Fibroblast of skin of left quadriceps (primary cell): ENCODE data around the gene TSFM.
"Not testable (repeated sequence)": the region's sequence is repeated elsewhere in the genome, so short reads cannot be mapped to it uniquely, and the experiment has no call there.

Experiments
- DNase-seq, 2 experiments: peaks; one replicate each; pipeline ENCODE4 v3.0.0-alpha.2; 2013; ENCODE audit warnings: low read depth in 2 of 2

TSFM gene

DNA sequence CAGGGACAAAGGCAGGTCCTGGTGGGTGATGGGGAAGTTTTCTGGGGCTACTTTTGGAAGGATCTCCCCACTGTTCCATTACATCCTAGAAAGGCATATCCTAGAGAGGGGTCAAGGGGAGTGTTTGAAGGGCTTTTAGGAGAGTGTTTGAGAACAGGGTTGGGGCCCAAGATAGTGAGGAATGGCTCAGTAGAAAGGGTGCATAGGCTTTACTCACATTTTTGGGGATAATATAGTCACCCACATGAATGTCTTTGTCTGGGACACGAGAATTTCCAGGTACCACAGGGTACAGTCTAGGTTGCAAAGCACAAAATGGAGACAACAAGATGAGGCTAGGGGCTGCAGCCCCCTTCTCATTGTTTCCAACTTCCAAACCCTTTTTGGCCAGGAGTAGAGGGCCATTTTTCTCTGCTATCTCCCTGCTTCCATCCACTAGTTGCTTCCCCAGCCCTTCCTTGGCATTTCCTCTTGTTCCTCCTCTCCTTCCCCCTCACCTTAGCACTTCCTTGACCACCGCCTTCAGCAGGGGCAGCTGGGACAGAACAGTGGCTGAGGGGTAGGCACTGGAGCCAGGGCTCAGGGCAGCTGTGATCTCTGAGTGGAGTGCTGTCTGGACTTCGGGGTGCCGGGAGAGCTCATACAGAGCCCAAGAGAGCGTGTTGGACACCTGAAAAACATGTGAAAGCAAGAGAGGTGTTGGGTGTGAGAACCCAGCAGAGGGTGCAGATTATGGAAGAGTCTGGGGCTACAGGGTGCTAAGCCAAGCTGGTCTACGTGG is 18.5 kb upstream of the TSFM start:
- DNase-seq: no peak

DNA sequence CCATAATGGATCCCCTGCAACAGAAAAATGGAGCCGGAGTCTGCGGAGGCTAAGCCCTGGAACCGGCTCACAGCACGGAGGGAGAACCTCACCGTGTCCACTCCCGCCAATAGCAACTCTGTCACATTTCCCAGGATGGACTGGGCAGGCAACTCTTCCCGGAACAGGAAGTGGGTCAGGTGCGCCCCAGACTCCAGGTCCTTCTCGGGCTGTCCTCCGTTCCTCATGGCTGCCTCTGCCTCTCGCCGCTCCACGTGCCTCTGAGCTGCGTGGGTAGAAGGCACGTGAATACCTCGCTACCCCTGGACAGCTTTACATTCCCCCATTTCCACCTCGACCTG is 18.0 kb upstream of the TSFM start:
- DNase-seq: no peak

DNA sequence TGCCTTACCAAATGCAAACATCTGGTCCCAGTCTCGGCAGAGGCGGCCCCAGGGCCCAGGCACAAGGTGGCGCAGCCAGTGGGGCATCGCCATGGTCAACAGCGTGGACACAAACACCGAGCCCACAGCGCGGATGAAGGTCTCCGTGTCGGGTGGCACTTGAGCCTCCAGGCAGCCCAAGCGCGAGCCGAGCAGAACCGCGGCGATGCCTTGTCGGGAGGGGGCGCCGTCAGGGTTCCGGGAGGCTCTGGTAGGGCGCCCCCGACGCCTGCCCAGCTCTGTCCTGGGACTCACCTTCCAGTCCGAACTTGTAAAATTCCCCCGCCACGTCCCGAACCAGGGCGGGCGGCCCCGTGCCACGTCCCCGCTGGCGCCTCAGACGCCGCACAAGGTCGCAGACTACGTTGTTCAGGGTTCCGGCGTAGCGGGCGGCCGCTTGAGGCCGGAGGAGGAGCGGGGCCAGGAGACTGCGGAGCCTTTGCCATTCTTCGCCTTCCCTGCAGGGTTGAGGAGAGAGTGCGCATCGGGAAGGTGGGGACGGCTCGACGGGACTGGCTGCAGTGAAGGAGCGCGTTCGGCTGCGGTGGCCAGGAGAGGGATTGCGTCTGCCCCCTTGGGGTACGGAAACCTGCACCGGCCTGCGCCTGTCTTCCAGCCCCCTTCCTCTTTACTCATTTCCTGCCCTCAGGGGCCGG is 17.4 kb upstream of the TSFM start:
- DNase-seq: no peak

DNA sequence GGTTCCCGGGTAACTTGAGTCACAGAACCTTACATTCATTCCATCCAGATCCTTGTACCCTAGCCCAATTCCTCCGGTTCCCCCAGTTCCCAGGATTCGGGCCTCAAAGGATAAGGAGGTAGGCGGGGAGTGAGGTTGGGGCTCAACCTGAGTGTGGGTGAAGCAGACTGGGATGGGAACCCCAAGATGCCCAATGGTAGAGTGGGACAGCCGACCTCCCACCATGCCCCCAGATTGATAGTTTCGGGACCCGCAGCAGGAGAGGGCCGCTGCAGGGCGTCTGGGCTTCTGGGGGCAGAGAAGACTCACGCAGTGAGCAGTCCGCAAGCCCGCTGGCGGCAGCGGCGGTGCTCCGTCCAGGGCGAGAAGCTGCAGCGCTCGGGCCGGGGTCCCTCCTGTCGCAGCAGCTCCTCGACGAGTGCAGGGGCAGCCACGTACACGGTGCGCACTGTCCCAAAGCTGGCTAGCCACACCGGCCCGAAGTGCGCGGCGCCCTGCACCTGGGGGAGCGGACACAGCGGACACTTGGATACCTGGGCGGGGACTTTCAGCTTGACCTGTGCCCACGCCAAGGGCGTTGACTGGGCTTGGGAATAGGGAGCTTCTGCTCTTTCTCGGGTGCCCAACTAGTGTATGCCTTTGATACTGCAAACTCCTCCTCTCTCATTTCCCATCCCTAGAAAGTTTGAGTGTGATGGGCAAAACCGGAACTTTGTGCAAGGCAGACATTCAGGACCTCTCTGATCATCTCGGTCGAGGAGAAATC is 16.7 kb upstream of the TSFM start:
- DNase-seq: no peak

DNA sequence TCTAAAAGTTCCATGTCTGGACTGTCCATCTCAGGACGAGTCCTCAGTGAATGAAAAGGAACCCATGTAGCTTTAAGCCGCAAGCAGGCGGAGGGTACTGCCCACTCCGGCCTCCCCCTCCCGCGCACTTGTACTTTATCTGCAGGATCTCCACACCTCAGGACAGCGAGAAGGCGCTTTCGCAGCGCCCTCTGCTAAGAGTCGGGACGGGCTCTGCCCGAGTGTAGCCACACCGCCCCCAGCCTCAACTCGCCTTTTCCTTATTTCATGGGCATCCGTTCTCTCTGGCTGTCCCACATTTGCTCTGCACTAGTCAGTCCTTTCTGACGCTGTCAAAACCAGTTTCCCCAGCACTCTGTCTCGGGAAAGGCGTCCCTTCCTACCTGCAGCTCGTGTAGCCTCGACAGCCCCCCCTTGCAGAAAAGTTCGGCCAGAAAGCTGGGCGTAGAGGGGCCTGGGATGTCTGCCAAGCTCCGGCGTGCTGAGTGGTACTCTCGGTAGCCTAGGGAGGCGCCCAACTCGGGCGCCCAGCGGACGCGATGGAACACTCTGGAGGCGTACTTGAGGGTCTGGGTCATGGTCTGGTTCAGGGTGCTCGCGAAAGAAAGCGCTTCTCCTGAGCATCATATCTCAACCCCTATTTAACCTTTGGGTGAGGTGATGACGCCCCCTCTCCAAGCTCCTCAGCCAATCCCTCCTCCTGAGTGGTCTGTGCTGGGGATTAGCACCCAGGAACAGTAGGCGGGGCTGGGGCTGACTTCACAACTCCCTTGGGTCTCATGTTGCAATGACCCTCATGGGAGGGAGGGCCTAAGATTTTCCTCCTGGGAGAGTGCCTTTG is 15.9 kb upstream of the TSFM start, which contains the start of gene CYP27B1:
CYP27B1 (minus strand) TSS at position 615 of the 841 bp plus-strand sequence; CDS start at position 578, 37 bp downstream.
- no peak for DNase-seq

DNA sequence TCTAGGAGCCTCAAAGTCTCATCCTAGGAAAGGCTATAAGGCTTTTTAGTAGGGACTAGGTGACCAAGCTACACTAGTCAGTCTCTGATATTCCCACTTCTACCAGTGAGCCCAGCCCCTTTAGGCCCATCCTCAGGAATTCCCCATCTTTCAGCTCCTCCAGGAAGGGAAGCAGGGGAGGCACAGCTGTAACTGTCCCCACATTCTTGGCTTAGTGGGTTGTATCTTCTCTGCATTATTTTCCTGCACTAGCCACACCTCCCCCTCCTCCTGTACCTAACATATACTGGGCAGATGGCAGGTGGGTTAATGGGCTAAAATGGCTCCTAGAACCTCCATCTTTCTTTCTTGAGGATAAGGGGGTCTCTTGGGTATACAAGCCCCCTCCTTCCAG is 15.3 kb upstream of the TSFM start:
- DNase-seq: no peak

DNA sequence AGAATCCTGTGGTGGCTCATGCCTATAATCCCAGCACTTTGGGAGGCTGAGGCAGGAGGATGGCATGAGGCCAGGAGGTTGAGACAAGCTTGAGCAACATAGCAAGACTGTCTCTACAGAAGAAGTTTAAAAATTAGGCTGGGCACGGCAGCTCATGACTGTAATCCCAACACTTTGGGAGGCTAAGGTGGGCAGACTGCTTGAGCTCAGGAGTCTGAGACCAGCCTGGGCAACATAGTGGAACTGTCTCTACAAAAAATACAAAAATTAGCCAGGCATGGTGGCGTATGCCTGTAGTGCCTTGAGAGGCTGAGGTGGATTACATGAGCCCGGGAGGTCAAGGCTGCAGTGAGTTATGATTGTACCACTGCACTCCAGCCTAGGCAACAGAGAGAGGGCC is 14.7 kb upstream of the TSFM start:
- DNase-seq: no peak

DNA sequence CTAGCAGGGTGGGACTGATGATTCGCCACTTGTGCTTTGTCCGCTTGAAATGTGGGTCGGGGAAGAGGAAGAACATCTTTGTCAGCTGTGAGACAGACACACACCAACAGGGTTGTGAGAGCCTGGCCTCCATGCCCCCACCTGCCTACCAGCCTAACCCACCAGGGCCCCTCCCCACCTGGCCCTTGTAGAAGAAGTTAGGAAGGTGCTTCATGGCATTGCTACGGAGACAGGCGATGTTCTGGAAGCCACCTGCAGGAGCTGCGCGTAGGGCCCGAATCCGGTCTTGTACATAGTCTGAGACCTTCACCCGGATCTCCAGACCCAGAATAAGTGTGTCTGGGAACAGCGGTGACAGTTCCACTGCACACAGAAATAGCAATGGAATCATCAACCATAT is 13.0 kb upstream of the TSFM start:
- DNase-seq: no peak

DNA sequence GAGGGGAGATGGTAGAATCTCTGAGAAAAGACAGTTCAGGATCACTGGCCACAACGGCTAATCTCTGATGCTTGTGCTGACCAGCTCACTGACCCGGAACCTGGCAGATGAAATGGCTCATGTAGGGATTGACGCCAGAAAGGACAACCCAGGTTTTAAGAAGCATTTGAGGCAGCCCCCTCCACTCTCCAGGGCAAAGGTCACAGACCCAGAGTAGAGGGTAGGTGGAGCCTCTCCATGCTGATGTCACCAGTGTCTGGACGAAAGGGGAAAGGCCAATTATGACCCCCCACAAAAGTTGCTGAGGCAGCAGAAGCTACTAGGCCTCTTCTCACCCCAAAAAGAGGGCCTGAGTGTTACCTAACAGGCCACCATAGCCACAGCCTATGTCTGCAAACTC is 11.9 kb upstream of the TSFM start:
- DNase-seq: no peak

DNA sequence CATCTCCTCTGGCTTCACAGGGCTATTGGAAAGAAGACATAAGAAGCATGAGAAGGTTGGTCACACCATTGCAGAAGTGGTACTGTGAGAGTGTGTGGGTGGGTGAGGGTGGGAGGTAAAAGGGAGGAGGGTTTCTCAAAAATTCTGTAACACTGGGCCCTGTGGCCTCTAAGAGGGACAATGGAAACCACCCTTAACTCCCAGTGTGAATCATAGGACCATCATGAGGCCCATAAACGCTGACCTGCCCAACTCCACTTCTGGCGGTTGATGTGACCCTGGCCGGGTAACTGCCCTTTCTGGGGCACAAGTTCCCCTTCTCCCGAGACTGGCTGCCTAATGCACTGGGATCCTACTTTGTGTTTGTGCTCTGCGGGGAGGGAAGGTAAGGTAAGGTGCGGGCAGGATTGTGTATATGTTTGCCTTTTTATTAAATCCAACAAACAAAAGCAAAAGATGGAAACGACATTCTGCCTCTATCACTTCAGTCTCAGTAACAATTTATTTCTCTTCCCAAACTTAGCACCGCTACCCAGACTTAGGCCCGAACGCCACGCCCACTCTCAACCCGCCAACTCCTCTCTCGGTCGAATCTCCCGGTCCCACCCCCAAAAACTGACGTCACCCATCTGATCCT is 11.2 kb upstream of the TSFM start:
- peak; percentile 81 to 83 for DNase-seq

DNA sequence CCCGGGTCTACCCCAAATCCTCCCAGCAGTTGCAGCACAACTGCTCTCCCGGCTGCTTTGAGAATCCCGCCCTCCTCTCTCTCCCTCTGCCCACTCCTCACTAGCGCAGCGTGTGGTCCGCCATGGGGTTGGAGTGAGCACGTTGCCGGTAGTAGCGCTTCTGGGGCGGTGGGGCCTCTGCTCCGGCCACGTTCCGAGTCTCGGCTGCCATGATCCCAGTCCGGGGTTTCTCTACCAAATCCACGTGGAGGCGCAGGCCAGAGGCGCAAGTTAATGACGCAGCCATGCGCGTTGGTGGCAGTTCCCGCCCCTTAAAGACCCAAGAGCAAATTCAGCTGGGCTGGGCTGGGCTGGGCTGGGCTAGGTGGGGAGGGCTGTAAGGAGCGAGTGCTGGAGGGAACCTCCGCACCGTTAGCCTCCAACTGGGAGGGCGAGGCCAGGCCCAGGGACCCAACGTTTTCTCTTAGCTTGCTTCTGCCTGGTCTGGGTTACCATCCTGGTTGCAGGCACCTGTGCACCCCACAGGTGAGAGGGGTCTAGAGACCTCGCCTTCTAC is 10.6 kb upstream of the TSFM start, which contains the start of gene METTL1:
METTL1 (minus strand) TSS at position 233 of the 556 bp plus-strand sequence; CDS start at position 211, 22 bp downstream.
- DNase-seq: peak; percentile 92 to 93

DNA sequence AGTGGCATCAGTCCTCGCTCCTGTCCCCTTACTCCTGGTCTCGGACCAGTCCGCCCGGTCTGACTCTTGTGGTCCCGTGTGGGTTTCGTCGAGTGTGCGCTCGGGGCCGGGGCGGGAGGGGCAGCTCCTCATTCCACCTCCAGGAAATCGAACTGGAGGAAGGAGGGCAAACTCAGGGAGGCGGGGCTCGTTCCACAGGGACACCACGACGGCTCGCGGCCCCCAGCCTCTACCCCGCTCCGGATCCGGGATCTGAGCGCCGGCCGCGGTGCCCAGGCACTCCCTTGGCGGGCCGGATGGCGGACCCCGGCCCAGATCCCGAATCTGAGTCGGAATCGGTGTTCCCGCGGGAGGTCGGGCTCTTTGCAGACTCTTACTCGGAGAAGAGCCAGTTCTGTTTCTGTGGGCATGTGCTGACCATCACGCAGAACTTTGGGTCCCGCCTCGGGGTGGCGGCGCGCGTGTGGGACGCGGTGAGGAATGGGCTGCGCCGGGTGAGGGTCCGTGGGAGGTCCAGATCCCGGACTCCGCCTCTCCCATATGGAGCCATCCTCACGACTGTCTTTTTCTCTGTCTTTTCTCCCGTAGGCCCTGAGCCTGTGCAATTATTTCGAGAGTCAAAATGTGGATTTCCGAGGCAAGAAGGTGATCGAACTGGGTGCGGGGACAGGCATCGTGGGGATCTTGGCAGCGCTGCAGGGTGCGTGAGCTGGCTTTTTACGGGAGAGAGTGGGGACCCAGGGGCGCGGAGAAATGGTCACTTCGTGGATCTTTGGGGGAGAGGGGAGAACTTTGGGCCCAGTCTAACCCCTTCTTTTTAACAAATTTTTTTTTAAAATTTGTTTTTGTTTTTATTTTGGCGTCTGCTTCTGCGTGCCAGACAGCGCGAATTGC is 9.9 kb upstream of the TSFM start, which contains the start of gene EEF1AKMT3:
EEF1AKMT3 (plus strand) TSS at position 186 of the 894 bp plus-strand sequence; CDS start at position 297, 111 bp downstream.
- DNase-seq: no peak

DNA sequence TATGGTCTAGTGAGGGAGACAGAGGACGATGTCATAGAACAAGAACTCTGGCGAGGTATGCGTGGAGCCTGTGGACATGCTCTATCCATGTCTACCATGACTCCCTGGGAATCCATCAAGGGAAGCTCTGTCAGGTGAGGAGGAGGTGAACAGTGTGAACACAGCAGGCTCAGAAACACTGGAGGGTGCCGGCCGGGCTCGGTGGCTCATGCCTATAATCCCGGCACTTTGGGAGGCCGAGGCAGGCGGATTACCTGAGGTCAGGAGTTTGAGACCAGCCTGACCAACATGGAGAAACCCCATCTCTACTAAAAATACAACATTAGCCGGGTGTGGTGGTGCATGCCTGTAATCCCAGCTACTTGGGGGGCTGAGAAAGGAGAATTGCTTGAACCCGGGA is 8.0 kb upstream of the TSFM start:
- not testable (repeated sequence) for DNase-seq

DNA sequence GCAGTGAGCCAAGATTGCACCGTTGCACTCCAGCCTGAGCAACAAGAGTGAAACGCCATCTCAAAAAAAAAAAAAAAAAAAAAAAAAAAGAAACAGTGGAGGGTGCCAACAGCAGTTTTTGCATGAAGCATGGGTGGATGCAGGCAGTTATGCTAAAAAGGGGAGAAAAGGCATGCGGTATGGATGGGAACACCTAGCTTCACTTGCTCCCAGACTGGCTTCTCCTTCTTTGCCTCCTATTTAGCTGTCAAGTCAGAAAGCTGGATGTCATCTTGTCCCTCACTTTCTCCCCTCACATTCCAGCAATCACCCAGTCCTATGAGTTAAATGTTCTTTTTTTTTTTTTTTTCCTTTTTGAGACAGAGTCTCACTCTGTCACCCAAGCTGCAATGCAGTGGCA is 7.5 kb upstream of the TSFM start:
- DNase-seq: no peak

DNA sequence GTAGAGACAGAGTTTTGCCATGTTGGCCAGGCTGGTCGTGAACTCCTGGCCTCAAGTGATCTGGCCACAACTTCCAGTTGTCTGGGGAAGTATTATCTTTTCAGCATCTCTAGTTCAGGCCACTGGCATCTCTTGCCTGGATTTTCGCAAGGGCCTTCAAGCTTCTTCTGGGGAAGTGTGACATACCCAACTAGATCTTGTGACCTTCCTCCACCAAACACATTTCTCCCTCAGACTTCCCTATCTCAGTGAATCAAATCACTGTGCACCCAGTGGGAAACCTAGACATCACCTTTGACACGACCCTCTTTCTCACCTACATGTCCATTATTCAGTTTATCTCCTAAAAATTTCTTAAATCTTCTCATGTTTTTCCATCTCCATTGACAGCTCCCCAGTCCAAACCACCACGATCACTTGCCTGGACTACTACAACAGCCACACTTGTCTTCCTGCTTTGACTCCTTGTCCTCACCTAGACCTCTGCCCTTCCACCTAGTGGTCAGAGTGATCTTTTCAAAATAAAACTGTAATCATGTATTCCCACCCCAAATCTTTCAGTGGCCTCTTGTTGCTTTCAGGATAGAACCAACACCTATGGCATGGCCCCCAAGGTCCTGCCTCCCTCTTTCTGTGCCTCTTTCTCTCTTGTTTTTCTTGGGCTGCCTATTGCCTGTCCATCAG is 6.9 kb upstream of the TSFM start:
- no peak for DNase-seq

DNA sequence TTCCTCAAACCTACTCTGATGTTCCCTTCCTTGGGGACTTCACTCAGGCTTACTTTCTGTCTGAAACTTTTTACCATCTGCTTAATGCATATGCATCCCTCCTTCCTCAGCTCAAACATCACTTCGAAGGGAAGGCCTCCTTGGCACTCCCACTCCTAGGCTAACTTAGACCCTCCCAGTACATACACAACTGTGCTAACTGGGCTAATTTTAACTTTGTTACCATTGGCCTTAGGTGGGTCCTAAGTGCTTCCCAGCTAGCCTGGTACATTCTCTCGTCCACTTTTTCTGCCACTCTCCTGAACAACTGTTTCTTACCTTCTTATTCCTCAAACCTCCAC is 6.4 kb upstream of the TSFM start:
- DNase-seq: no peak

DNA sequence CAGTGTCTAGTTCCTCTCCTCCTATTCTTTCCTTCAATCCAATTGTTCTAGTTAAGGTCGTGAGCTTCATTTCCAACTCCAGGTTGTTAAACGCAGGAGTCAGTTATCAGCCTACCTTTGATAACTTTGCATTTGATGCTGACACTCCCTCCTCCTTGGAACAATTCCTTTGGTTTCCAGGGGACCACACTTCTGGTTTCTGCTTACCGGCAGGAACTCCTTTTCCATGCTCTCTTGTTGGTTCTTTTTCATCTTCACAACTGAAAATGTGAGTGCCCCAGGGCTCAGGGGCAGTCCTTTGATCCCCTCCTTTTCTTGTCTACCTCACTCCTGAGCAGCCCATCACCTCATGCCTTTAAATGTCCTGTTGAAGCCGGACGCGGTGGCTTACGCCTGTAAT is 5.2 kb upstream of the TSFM start:
- DNase-seq: no peak

DNA sequence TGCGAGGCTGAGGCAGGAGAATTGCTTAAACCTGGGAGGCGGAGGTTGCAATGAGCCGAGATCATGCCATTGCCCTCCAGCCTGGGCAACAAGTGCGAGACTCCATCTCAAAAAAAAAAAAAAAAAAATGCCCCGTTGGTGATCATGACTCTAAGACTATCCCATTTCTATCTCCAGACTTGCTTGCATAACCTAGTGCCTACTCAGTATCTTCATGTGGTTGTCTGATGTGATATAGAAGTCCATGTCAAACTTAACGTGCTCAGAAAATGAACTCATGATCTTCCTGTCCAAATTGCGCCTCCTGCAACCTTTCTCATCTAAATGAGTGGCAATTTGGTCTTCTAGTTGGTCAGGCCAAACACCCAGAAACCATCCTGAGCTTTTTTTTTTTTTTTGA is 4.7 kb upstream of the TSFM start:
- no peak for DNase-seq

DNA sequence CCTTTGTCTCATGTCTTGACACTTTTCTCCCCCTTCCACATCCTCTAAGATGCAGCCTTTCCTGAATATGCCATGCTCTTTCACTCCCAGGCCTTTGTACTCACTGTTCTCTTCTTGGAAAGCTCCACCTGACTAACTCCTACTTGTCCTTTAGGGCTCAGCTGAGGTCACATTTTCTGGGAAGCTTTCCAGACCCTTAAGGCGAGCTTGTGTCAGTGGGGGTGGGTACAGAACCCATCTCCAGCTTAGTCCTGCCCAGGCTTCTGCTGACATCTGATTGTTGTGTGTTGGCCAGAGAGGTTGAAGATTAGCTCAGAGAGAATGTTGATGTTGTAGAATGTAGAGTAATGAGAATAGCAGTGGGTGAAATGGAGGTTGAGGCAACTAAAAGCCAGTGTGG is 2.9 kb upstream of the TSFM start:
- no peak for DNase-seq
